Cardiac ventricle fibroblast (primary cell): ENCODE results near the gene BAHCC1. TPM values are rescaled to one million over a fixed set of nuclear protein-coding genes. Genes with fewer than 3 reads are reported as not detected.

ENCODE experiments used
- total RNA-seq: library from RNA; depleted of rRNA; stranded (reverse); fragments of >200 nt; gene quantifications from 2 replicates; pipeline ENCODE4 v1.2.3, GENCODE V29; 2015

BAHCC1 gene
- 26.9 and 29.2 TPM in 2 replicates for total RNA-seq

GRCh38 chr17:81394921-81395599, at the start of gene BAHCC1:
Gene BAHCC1 (plus strand): TSS chr17:81395457. CDS start chr17:81399740, 4,283 bp downstream.

GRCh38 chr17:81512562-81513371, 117.5 kb downstream of the BAHCC1 start, which contains the start of gene ACTG1:
Gene ACTG1 (minus strand): TSS chr17:81512799. CDS start chr17:81512354, 445 bp downstream.

Other genes with a start within 250 kb of the BAHCC1 start
- gene PVALEF, start 229.9 kb upstream of the BAHCC1 start, total RNA-seq = not detected in 2 replicates
- 0.15 TPM in 1 of 2 replicates, not detected in the other for gene AATK, start 229.2 kb upstream of the BAHCC1 start, total RNA-seq
- 6.9 and 9.8 TPM in 2 replicates for gene CEP131, start 172.5 kb upstream of the BAHCC1 start, total RNA-seq
- 10.4 and 17.7 TPM in 2 replicates for gene TEPSIN, start 156.4 kb upstream of the BAHCC1 start, total RNA-seq
- gene NDUFAF8, start 156.1 kb upstream of the BAHCC1 start, total RNA-seq = 25.6 and 54.6 TPM in 2 replicates
- gene SLC38A10, start 100.2 kb upstream of the BAHCC1 start, total RNA-seq = 108 and 127 TPM in 2 replicates
- 4,782 and 5,091 TPM in 2 replicates for gene ACTG1, start 117.3 kb downstream of the BAHCC1 start, total RNA-seq
- 0.25 and 1.1 TPM in 2 replicates for gene FSCN2, start 132.9 kb downstream of the BAHCC1 start, total RNA-seq
- 27.2 and 29.4 TPM in 2 replicates for gene FAAP100, start 156.9 kb downstream of the BAHCC1 start, total RNA-seq
- 33.5 and 42.5 TPM in 2 replicates for gene NPLOC4, start 241.7 kb downstream of the BAHCC1 start, total RNA-seq
- 0.75 and 1.1 TPM in 2 replicates for gene TSPAN10, start 241.7 kb downstream of the BAHCC1 start, total RNA-seq